ENCODE measurements around the gene ASB13. TPM values are rescaled to one million over a fixed set of nuclear protein-coding genes. Genes with fewer than 3 reads are reported as not detected.
A peak's percentile ranks its signal among the peaks of the same experiment; 100 is the strongest.

The ASB13 gene
- total RNA-seq, 2 donors from 2014 or later: 12.8 to 13.5 TPM

DNA sequence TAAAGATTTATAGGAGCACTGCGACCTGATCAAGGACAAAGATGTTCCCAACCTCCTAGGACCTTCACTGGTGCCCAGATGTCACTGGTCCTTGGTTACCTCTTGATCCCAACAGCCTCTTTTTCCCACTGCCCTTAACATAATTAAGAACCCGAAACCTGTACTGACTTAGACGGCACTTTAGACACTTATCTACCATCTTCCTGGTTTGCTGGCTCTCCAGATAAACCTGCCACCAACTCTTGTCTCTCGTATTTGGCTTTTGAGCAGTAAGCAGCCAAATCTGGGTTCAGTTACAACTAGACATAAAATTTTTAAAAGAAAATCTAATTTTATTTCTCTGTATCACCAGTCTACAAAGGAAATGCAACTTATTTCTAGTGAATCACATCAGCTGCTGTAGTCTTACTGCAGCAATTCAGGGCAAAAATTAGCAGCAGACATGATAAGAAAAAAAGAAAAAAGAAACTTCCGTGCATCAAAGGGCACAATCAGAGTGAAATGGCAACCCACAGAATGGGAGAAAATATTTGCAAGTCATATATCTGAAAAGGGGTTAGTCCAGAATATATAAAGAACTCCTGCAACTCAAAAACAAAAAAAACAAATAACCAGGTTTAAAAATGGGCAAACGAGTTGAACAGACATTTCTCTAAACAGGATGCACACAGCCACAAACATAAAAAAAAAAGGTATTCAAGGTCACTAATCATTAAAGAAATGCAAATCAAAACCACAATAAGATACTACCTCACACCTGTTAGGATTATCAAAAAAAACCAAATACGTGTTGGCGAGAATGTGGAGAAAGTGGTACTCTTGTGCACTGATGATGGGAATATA is 9.4 kb downstream of the ASB13 start:
- Mint-ChIP-seq H3K27me3 (ENCODE audit: insufficient read depth) (no peaks in the 10 kb centered on the region), H3K4me3 (no peak overlapping the region), H3K4me1 (peaks cover 28% of the 10 kb centered on the region), H3K9me3 (no peaks in the 10 kb centered on the region), H3K36me3 (ENCODE audit: low read depth) (no peaks in the 10 kb centered on the region), H3K27ac (peak overlapping the region; percentile 2)
- no peak for TF ChIP-seq CTCF (conservative IDR thresholded peaks at IDR 0.05)
- Histone ChIP-seq H3K4me1 (ENCODE audit: control insufficient read depth, insufficient read depth, low read length) (peaks cover 5% of the 10 kb centered on the region), H3K27ac (ENCODE audit: low read depth, low read length) (no peak overlapping the region), H3K9ac (ENCODE audit: extremely low read depth, low read length, poor library complexity, severe bottlenecking) (no peak overlapping the region), H3K27me3 (ENCODE audit: control insufficient read depth, insufficient read depth, low read length, poor library complexity, severe bottlenecking) (no peaks in the 10 kb centered on the region), H3K4me3 (ENCODE audit: low read length) (no peak overlapping the region), H3K9me3 (ENCODE audit: control insufficient read depth, low read length) (no peaks in the 10 kb centered on the region), H3K36me3 (ENCODE audit: control insufficient read depth, insufficient read depth, low read length) (no peaks in the 10 kb centered on the region)
- 95 to 100% methylated on average over 4 to 8 of the region's 8 CpGs for WGBS, 2 experiments (ENCODE audit: insufficient coverage in 1 of 2, insufficient read length in 1 of 2)
- no peak for DNase-seq

GRCh38 chr10:5655121-5655520 is 11.3 kb downstream of the ASB13 start:
- Histone ChIP-seq H3K4me3 (ENCODE audit: low read length) (no peak overlapping the region), H3K4me1 (ENCODE audit: control insufficient read depth, insufficient read depth, low read length) (peaks cover 5% of the 10 kb centered on the region), H3K27me3 (ENCODE audit: control insufficient read depth, insufficient read depth, low read length, poor library complexity, severe bottlenecking) (no peaks in the 10 kb centered on the region), H3K9ac (ENCODE audit: extremely low read depth, low read length, poor library complexity, severe bottlenecking) (no peak overlapping the region), H3K9me3 (ENCODE audit: control insufficient read depth, low read length) (no peaks in the 10 kb centered on the region), H3K27ac (ENCODE audit: low read depth, low read length) (no peak overlapping the region), H3K36me3 (ENCODE audit: control insufficient read depth, insufficient read depth, low read length) (no peaks in the 10 kb centered on the region)
- Mint-ChIP-seq H3K27ac (no peak overlapping the region), H3K27me3 (ENCODE audit: insufficient read depth) (no peaks in the 10 kb centered on the region), H3K9me3 (no peaks in the 10 kb centered on the region), H3K4me3 (no peak overlapping the region), H3K36me3 (ENCODE audit: low read depth) (peaks cover 7% of the 10 kb centered on the region), H3K4me1 (peaks cover 27% of the 10 kb centered on the region)
- DNase-seq: no peak
- WGBS, 2 experiments (ENCODE audit: insufficient coverage in 1 of 2, insufficient read length in 1 of 2): 82% methylated on average over 3 of the region's 3 CpGs
- no peak for TF ChIP-seq CTCF (conservative IDR thresholded peaks at IDR 0.05)

GRCh38 chr10:5654218-5654755 is 12.1 kb downstream of the ASB13 start:
- Histone ChIP-seq H3K36me3 (ENCODE audit: control insufficient read depth, insufficient read depth, low read length) (no peaks in the 10 kb centered on the region), H3K4me3 (ENCODE audit: low read length) (no peak overlapping the region), H3K4me1 (ENCODE audit: control insufficient read depth, insufficient read depth, low read length) (peaks cover 5% of the 10 kb centered on the region), H3K27ac (ENCODE audit: low read depth, low read length) (no peak overlapping the region), H3K9me3 (ENCODE audit: control insufficient read depth, low read length) (no peaks in the 10 kb centered on the region), H3K9ac (ENCODE audit: extremely low read depth, low read length, poor library complexity, severe bottlenecking) (no peak overlapping the region), H3K27me3 (ENCODE audit: control insufficient read depth, insufficient read depth, low read length, poor library complexity, severe bottlenecking) (no peaks in the 10 kb centered on the region)
- Mint-ChIP-seq H3K9me3 (no peaks in the 10 kb centered on the region), H3K27ac (no peak overlapping the region), H3K4me1 (peaks cover 18% of the 10 kb centered on the region), H3K4me3 (no peak overlapping the region), H3K36me3 (ENCODE audit: low read depth) (peaks cover 16% of the 10 kb centered on the region), H3K27me3 (ENCODE audit: insufficient read depth) (no peaks in the 10 kb centered on the region)
- 84 to 85% methylated on average over 9 to 10 of the region's 10 CpGs for WGBS, 2 experiments (ENCODE audit: insufficient coverage in 1 of 2, insufficient read length in 1 of 2)
- DNase-seq: no peak
- no peak for TF ChIP-seq CTCF (conservative IDR thresholded peaks at IDR 0.05)

Data from endodermal cell (in vitro differentiated cells).